ENCODE measurements around the gene CTNNB1. TPM values are rescaled to one million over a fixed set of nuclear protein-coding genes. Genes with fewer than 3 reads are reported as not detected.

CTNNB1 gene
- total RNA-seq, 1 donor from 2014 or later, result 371 TPM

- Histone ChIP-seq H3K27me3 (no peaks in the 10 kb centered on the region), H3K27ac (no peak overlapping the region), H3K4me1 (no peaks in the 10 kb centered on the region), H3K4me3 (no peak overlapping the region), H3K36me3 (no peaks in the 10 kb centered on the region), H3K9me3 (no peaks in the 10 kb centered on the region)
- intact Hi-C loops (cut with DNase I), result no loop called here
- DNase-seq (ENCODE audit: low spot score in 2 of 2), result no peak
- no peak for TF ChIP-seq CTCF (IDR thresholded peaks at IDR 0.05)
Measured at GRCh38 chr3:41286305-41286704, 87.0 kb downstream of the CTNNB1 start.

- H3K4me1 ChIP-seq, result no peaks in the 10 kb centered on the region
- H3K9me3 ChIP-seq, result no peaks in the 10 kb centered on the region
- no peak overlapping the region for H3K4me3 ChIP-seq
- intact Hi-C loops (cut with DNase I), result no loop called here
- DNase-seq (ENCODE audit: low spot score in 2 of 2), result no peak
- no peak for TF ChIP-seq CTCF (IDR thresholded peaks at IDR 0.05)
- H3K27ac ChIP-seq, result no peak overlapping the region
- peaks cover 0 to 3% of the 10 kb centered on the region in 2 donors for H3K36me3 ChIP-seq
- no peaks in the 10 kb centered on the region for H3K27me3 ChIP-seq
Measured at GRCh38 chr3:41288785-41289184, 89.5 kb downstream of the CTNNB1 start.

Data from ascending aorta (tissue), 2 donors.